NB4 (cell line): ENCODE data around the gene ELF1.

Experiments used
- CTCF ChIP-seq: IDR thresholded peaks from one replicate; pipeline ENCODE4 v1.5.1; 2012; ENCODE audit warnings: low read depth, low read length
- MAX ChIP-seq: IDR thresholded peaks from 2 replicates; pipeline ENCODE4 v1.6.1; 2011; ENCODE audit warnings: low read depth, low read length
- POLR2A ChIP-seq: IDR thresholded peaks from 2 replicates; pipeline ENCODE4 v1.6.1; 2011; ENCODE audit warnings: mild to moderate bottlenecking; ENCODE audit not compliant: insufficient read length; ENCODE audit errors: extremely low read depth

- TF ChIP-seq CTCF (peak; percentile 38), MAX (peak; percentile 27; the same call in 1 of the 2 replicates), POLR2A (no peak)
These were observed 35.2 kb upstream of the ELF1 start for GRCh38 chr13:41054212-41054877.
